Testis (tissue), 2 donors: Measurements from ENCODE around the gene ADAMTSL2.

ENCODE experiments used
- CTCF ChIP-seq, 3 experiments: fragments of 450-650 bp in 2 of 3; fragments of 200-600 bp in 1 of 3; sonication (generic) in 1 of 3; IDR thresholded peaks; one replicate each; pipeline ENCODE4 v1.5.1; 2016 to 2019; ENCODE audit warnings: antibody characterized with exemption in 3 of 3, mild to moderate bottlenecking in 2 of 3, moderate library complexity in 1 of 3
- POLR2A ChIP-seq: fragments of 450-650 bp; IDR thresholded peaks from one replicate; pipeline ENCODE4 v1.6.1; 2017; ENCODE audit warnings: antibody characterized with exemption, mild to moderate bottlenecking, moderate library complexity

GRCh38 chr9:133564451-133565116, 30.1 kb downstream of the ADAMTSL2 start:
- TF ChIP-seq CTCF (IDR thresholded peaks at IDR 0.05): peak in 1 of 3 experiments; percentile 10
- TF ChIP-seq POLR2A: no peak
